GM12878 (cell line): Measurements from ENCODE around the gene SYNGR4.

Experiments used
- ATF3 ChIP-seq: IDR thresholded peaks from 2 replicates; pipeline ENCODE4 v1.6.1; 2011; ENCODE audit warnings: low read depth, mild to moderate bottlenecking, low read length, moderate library complexity, borderline replicate concordance; ENCODE audit errors: extremely low read depth
- CTCF ChIP-seq, 3 experiments: IDR thresholded peaks in 2 of 3; conservative IDR thresholded peaks in 1 of 3; 2 replicates each; pipeline ENCODE4 v1.5.1; 2011; ENCODE audit warnings: low read depth in 3 of 3, low read length in 3 of 3, mild to moderate bottlenecking in 3 of 3, control low read depth in 2 of 3, moderate library complexity in 2 of 3, inconsistent platforms in 1 of 3, mixed read lengths in 1 of 3; ENCODE audit not compliant: control insufficient read depth in 2 of 3, insufficient read depth in 1 of 3; ENCODE audit errors: extremely low read depth in 1 of 3
- EP300 ChIP-seq, 2 experiments: fragments of 150-350 bp in 1 of 2; IDR thresholded peaks; 2 replicates each; pipeline ENCODE4 v1.6.1; 2011 to 2012; ENCODE audit warnings: low read depth in 2 of 2, low read length in 2 of 2, borderline replicate concordance in 1 of 2, improper control_type of control experiment in 1 of 2, inconsistent platforms in 1 of 2; ENCODE audit not compliant: control insufficient read depth in 1 of 2
- ESRRA ChIP-seq: IDR thresholded peaks from 2 replicates; pipeline ENCODE4 v1.6.1; 2012; ENCODE audit warnings: mild to moderate bottlenecking, low read length, improper control_type of control experiment
- EZH2 ChIP-seq: IDR thresholded peaks from 2 replicates; pipeline ENCODE4 v1.6.1; 2012; ENCODE audit warnings: low read depth, mild to moderate bottlenecking, control low read depth, inconsistent platforms, low read length, borderline replicate concordance; ENCODE audit not compliant: control insufficient read depth
- IKZF1 ChIP-seq: fragments of 450-650 bp; conservative IDR thresholded peaks from 2 replicates; pipeline ENCODE4 v1.6.1; 2017; ENCODE audit warnings: antibody characterized with exemption, mild to moderate bottlenecking
- MAX ChIP-seq: IDR thresholded peaks from 2 replicates; pipeline ENCODE4 v1.6.1; 2012; ENCODE audit warnings: low read depth, low read length, improper control_type of control experiment
- MTA3 ChIP-seq: IDR thresholded peaks from 2 replicates; pipeline ENCODE4 v1.6.1; 2012; ENCODE audit warnings: low read length, inconsistent platforms, borderline replicate concordance
- NFYB ChIP-seq: IDR thresholded peaks from 2 replicates; pipeline ENCODE4 v1.6.1; 2011; ENCODE audit warnings: low read depth, mild to moderate bottlenecking, low read length, improper control_type of control experiment, moderate library complexity; ENCODE audit not compliant: insufficient read depth
- POLR2A ChIP-seq: IDR thresholded peaks from 2 replicates; pipeline ENCODE4 v1.6.1; 2011; ENCODE audit warnings: low read depth, mild to moderate bottlenecking, low read length
- SIN3A ChIP-seq: IDR thresholded peaks from 2 replicates; pipeline ENCODE4 v1.6.1; 2012; ENCODE audit warnings: low read depth, low read length, improper control_type of control experiment
- SMC3 ChIP-seq: IDR thresholded peaks from 2 replicates; pipeline ENCODE4 v1.6.1; 2011; ENCODE audit warnings: low read length, improper control_type of control experiment, borderline replicate concordance
- TAF1 ChIP-seq: IDR thresholded peaks from 2 replicates; pipeline ENCODE4 v1.6.1; 2011; ENCODE audit warnings: mild to moderate bottlenecking, low read depth, low read length, borderline replicate concordance
- USF2 ChIP-seq: IDR thresholded peaks from 2 replicates; pipeline ENCODE4 v1.6.1; 2011; ENCODE audit warnings: low read depth, low read length, improper control_type of control experiment, borderline replicate concordance

- TF ChIP-seq MAX (no peak), SMC3 (no peak), ESRRA (no peak), CTCF (IDR thresholded peaks at IDR 0.05 in 2 of 3, conservative IDR thresholded peaks at IDR 0.05 in 1 of 3; ENCODE audit: control insufficient read depth in 2 of 3, extremely low read depth in 1 of 3, insufficient read depth in 1 of 3, low read depth in 3 of 3, low read length in 3 of 3) (no peak), NFYB (no peak), MTA3 (no peak), TAF1 (no peak), POLR2A (no peak), EZH2 (no peak), IKZF1 (no peak), USF2 (no peak), SIN3A (no peak), ATF3 (no peak), EP300 (IDR thresholded peaks at IDR 0.05; ENCODE audit: borderline replicate concordance in 1 of 2, control insufficient read depth in 1 of 2, low read depth in 2 of 2, low read length in 2 of 2) (no peak)
These were observed 31.3 kb downstream of the SYNGR4 start for GRCh38 chr19:48395499-48395898.
